Measurements from ENCODE around the gene RND3. TPM values are rescaled to one million over a fixed set of nuclear protein-coding genes. Genes with fewer than 3 reads are reported as not detected.

The RND3 gene
- polyA plus RNA-seq, 3 donors: 4.2 to 65.0 (median 56.5) TPM

- H3K27ac ChIP-seq (ENCODE audit: low read depth, low read length): no peak overlapping the region
- 91 to 96% (median 93%) methylated on average over 4 of the region's 4 CpGs for WGBS, 3 donors
Observed at GRCh38 chr2:150465703-150466569, 21.5 kb downstream of the RND3 start.

GRCh38 chr2:150464986-150465385 lies 22.5 kb downstream of the RND3 start:
- no peak overlapping the region for H3K27ac ChIP-seq (ENCODE audit: low read depth, low read length)
- WGBS, 3 donors: 93 to 98% (median 96%) methylated on average over 1 of the region's 1 CpG

- WGBS, 3 donors: 18 to 57% (median 54%) methylated on average over 1 of the region's 1 CpG
- no peak overlapping the region for H3K27ac ChIP-seq (ENCODE audit: low read depth, low read length)
Observed at GRCh38 chr2:150464270-150464669, 23.2 kb downstream of the RND3 start.

GRCh38 chr2:150462770-150463169 lies 24.7 kb downstream of the RND3 start:
- H3K27ac ChIP-seq (ENCODE audit: low read depth, low read length): no peak overlapping the region
- 63 to 83% (median 74%) methylated on average over 2 of the region's 2 CpGs for WGBS, 3 donors

- no peak overlapping the region for H3K27ac ChIP-seq (ENCODE audit: low read depth, low read length)
- 90 to 94% (median 93%) methylated on average over 1 of the region's 1 CpG for WGBS, 3 donors
Observed at GRCh38 chr2:150459281-150459680, 28.2 kb downstream of the RND3 start.

- no peak overlapping the region for H3K27ac ChIP-seq (ENCODE audit: low read depth, low read length)
- 74 to 76% (median 76%) methylated on average over 3 of the region's 3 CpGs for WGBS, 3 donors
Observed at GRCh38 chr2:150450765-150451164, 36.7 kb downstream of the RND3 start.

GRCh38 chr2:150449856-150450255 lies 37.6 kb downstream of the RND3 start:
- no peak overlapping the region for H3K27ac ChIP-seq (ENCODE audit: low read depth, low read length)
- WGBS, 3 donors: 16 to 42% (median 42%) methylated on average over 3 of the region's 3 CpGs

GRCh38 chr2:150445398-150445797 lies 42.1 kb downstream of the RND3 start:
- H3K27ac ChIP-seq (ENCODE audit: low read depth, low read length): no peak overlapping the region
- 71 to 84% (median 77%) methylated on average over 1 of the region's 1 CpG for WGBS, 3 donors

- WGBS, 3 donors: 81 to 94% (median 93%) methylated on average over 1 of the region's 1 CpG
- H3K27ac ChIP-seq (ENCODE audit: low read depth, low read length): no peak overlapping the region
Observed at GRCh38 chr2:150442484-150442883, 45.0 kb downstream of the RND3 start.

- WGBS, 3 donors: 45 to 52% (median 50%) methylated on average over 2 of the region's 2 CpGs
- no peak overlapping the region for H3K27ac ChIP-seq (ENCODE audit: low read depth, low read length)
Observed at GRCh38 chr2:150441784-150442183, 45.7 kb downstream of the RND3 start.

GRCh38 chr2:150441226-150441625 lies 46.2 kb downstream of the RND3 start:
- WGBS, 3 donors: 65 to 76% (median 67%) methylated on average over 2 of the region's 2 CpGs

GRCh38 chr2:150438654-150439053 lies 48.8 kb downstream of the RND3 start:
- 81 to 89% (median 84%) methylated on average over 2 of the region's 2 CpGs for whole genome bisulfite sequencing, 3 donors
- no peak overlapping the region for H3K27ac ChIP-seq (ENCODE audit: low read depth, low read length)

More at GRCh38 chr2:150441226-150441625, 46.2 kb downstream of the RND3 start:
- no peak overlapping the region for H3K27ac ChIP-seq (ENCODE audit: low read depth, low read length)

GRCh38 chr2:150438041-150438440 lies 49.4 kb downstream of the RND3 start:
- 70 to 71% (median 70%) methylated on average over 2 of the region's 2 CpGs for WGBS, 3 donors
- H3K27ac ChIP-seq (ENCODE audit: low read depth, low read length): no peak overlapping the region

GRCh38 chr2:150432312-150432625 lies 55.2 kb downstream of the RND3 start:
- no peak overlapping the region for H3K27ac ChIP-seq (ENCODE audit: low read depth, low read length)
- 76 to 84% (median 80%) methylated on average over 3 of the region's 3 CpGs for WGBS, 3 donors

- no peak overlapping the region for H3K27ac ChIP-seq (ENCODE audit: low read depth, low read length)
- 70 to 88% (median 83%) methylated on average over 1 of the region's 1 CpG for WGBS, 3 donors
Observed at GRCh38 chr2:150431561-150432311, 55.7 kb downstream of the RND3 start.

GRCh38 chr2:150429384-150429961 lies 58.0 kb downstream of the RND3 start:
- no peak overlapping the region for H3K27ac ChIP-seq (ENCODE audit: low read depth, low read length)
- WGBS, 3 donors: 88 to 94% (median 92%) methylated on average over 3 of the region's 3 CpGs

GRCh38 chr2:150428641-150429040 lies 58.8 kb downstream of the RND3 start:
- H3K27ac ChIP-seq (ENCODE audit: low read depth, low read length): no peak overlapping the region
- WGBS, 3 donors: 61 to 73% (median 61%) methylated on average over 2 of the region's 2 CpGs

GRCh38 chr2:150427298-150427697 lies 60.2 kb downstream of the RND3 start:
- WGBS, 3 donors: 55 to 69% (median 56%) methylated on average over 3 of the region's 3 CpGs
- H3K27ac ChIP-seq (ENCODE audit: low read depth, low read length): no peak overlapping the region

- no peak overlapping the region for H3K27ac ChIP-seq (ENCODE audit: low read depth, low read length)
- 63 to 78% (median 67%) methylated on average over 4 of the region's 4 CpGs for whole genome bisulfite sequencing, 3 donors
Observed at GRCh38 chr2:150426724-150427123, 60.7 kb downstream of the RND3 start.
